HG02981 (cell line): ENCODE measurements around the gene LRRC8B.
"Not testable (repeated sequence)": the region's sequence is repeated elsewhere in the genome, so short reads cannot be mapped to it uniquely, and the experiment has no call there.

Experiments used
- ATAC-seq: cut with Tn5 transposase; IDR thresholded peaks from one replicate; pipeline ENCODE4 v1.9.1; 2021; ENCODE audit warnings: mild to moderate bottlenecking, moderate library complexity; ENCODE audit not compliant: unreplicated experiment

LRRC8B gene

GRCh38 chr1:89524369-89525168 is at the start of gene LRRC8B:
LRRC8B (plus strand) TSS chr1:89524829; CDS start chr1:89582651, 57,822 bp downstream.
- ATAC-seq: peak; percentile 83

- ATAC-seq: no peak
These were observed 49.4 kb upstream of the LRRC8B start for GRCh38 chr1:89475269-89475668.

GRCh38 chr1:89476072-89476471 is 48.6 kb upstream of the LRRC8B start:
- ATAC-seq: no peak

GRCh38 chr1:89483010-89483756 is 41.4 kb upstream of the LRRC8B start:
- peak; percentile 44 for ATAC-seq

GRCh38 chr1:89483757-89484077 is 40.9 kb upstream of the LRRC8B start:
- no peak for ATAC-seq

- no peak for ATAC-seq
These were observed 40.3 kb upstream of the LRRC8B start for GRCh38 chr1:89484092-89485038.

GRCh38 chr1:89487972-89488371 is 36.7 kb upstream of the LRRC8B start:
- no peak for ATAC-seq

GRCh38 chr1:89489047-89489729 is 35.4 kb upstream of the LRRC8B start:
- no peak for ATAC-seq

- no peak for ATAC-seq
These were observed 34.2 kb upstream of the LRRC8B start for GRCh38 chr1:89490389-89490788.

- no peak for ATAC-seq
These were observed 25.3 kb upstream of the LRRC8B start for GRCh38 chr1:89499320-89499719.

- no peak for ATAC-seq
These were observed 22.6 kb upstream of the LRRC8B start for GRCh38 chr1:89502042-89502441.

GRCh38 chr1:89502895-89503294 is 21.7 kb upstream of the LRRC8B start:
- ATAC-seq: no peak

- no peak for ATAC-seq
These were observed 20.9 kb upstream of the LRRC8B start for GRCh38 chr1:89503690-89504089.

- ATAC-seq: not testable (repeated sequence)
These were observed 14.6 kb upstream of the LRRC8B start for GRCh38 chr1:89510061-89510460.

- ATAC-seq: no peak
These were observed 11.5 kb upstream of the LRRC8B start for GRCh38 chr1:89512996-89513720.

- no peak for ATAC-seq
These were observed 8.6 kb upstream of the LRRC8B start for GRCh38 chr1:89516055-89516454.

- ATAC-seq: no peak
These were observed 6.4 kb upstream of the LRRC8B start for GRCh38 chr1:89518221-89518631.

- peak; percentile 55 for ATAC-seq
These were observed 4.8 kb upstream of the LRRC8B start for GRCh38 chr1:89519779-89520358.

GRCh38 chr1:89521977-89522376 is 2.7 kb upstream of the LRRC8B start:
- ATAC-seq: not testable (repeated sequence)
